NCI-H526 (cell line): Measurements from ENCODE around the gene OPN1MW3.
"Not testable (repeated sequence)": the region's sequence is repeated elsewhere in the genome, so short reads cannot be mapped to it uniquely, and the experiment has no call there.

Experiments
- DNase-seq, 2 experiments: peaks; one replicate each; lab custom pipeline; 2025; lab: John Stamatoyannopoulos, UW

OPN1MW3 gene

GRCh38 chrX:154257282-154257681, at the start of gene OPN1MW3:
Gene OPN1MW3 (plus strand): TSS chrX:154257582. CDS start chrX:154257620, 38 bp downstream.
- DNase-seq: not testable (repeated sequence)

GRCh38 chrX:154209670-154210418, 47.5 kb upstream of the OPN1MW3 start:
- not testable (repeated sequence) for DNase-seq

- not testable (repeated sequence) for DNase-seq
Observed at GRCh38 chrX:154211057-154211456, 46.3 kb upstream of the OPN1MW3 start.

DNA sequence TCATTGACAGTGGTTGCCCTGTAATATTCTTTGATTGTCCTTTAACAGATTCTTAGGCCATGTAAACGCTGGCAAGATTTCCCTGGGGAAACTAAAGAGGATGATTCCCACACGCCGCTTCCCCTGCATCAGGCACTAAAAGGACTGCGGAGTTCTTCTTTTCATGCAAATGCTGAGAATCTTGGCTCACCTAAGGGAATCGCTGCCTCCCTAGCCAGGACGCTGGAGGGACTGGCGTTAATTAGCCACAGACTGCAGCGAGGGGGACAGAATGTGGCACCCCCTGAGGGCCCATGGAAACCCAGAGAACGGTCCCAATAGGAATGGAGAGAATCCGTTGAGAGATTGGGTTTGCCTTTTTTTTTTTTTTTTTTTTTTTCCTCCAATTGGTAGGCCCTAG, 45.9 kb upstream of the OPN1MW3 start:
- DNase-seq: not testable (repeated sequence)

DNA sequence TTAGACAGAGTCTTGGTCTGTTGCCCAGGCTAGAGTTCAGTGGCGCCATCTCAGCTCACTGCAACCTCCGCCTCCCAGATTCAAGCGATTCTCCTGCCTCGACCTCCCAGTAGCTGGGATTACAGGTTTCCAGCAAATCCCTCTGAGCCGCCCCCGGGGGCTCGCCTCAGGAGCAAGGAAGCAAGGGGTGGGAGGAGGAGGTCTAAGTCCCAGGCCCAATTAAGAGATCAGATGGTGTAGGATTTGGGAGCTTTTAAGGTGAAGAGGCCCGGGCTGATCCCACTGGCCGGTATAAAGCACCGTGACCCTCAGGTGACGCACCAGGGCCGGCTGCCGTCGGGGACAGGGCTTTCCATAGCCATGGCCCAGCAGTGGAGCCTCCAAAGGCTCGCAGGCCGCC, 37.9 kb upstream of the OPN1MW3 start, which contains the start of gene OPN1MW2:
Gene OPN1MW2, plus strand, starts transcription at position 301 of the 400 bp plus-strand sequence. Its CDS starts 60 bp downstream, at position 361.
- DNase-seq: not testable (repeated sequence)

GRCh38 chrX:154225292-154225691, 32.1 kb upstream of the OPN1MW3 start:
- DNase-seq: not testable (repeated sequence)

DNA sequence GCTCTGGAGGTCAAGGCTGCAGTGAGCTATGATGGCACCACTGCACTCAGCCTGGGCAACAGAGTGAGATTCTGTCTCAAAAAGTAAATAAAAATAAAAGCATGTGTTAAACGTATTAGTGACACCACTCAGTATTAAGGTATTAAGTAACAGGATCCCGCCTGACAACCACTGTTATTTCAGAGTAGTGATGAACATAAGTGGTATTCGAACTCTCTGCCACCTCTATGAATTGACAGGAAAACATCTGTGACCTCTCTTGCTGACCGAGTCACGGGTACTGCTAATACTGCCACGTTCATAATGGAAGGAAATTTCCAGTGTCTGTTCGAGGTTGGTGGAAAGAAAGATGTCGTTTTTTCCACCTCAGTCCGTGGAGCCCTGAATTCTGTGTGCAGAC, 30.7 kb upstream of the OPN1MW3 start:
- not testable (repeated sequence) for DNase-seq

DNA sequence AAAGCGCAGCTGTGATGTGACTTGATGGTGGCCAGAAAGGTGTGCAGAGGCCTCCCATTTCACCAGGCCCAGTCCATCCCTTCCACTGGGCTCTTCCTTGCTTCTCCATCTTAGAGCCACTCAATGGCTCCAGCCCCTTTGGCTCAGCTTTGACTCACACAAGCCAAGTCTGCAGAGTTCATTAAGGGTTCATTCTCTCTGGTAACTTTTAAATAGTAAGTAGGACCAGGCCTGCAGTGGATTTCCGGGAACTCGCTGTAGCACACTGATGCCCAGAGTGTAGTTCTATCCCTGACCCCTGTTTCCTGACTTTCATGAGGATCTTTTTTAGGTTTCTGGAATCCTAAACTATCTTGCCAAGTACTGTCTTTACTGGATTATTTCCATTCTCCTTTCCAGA, 25.9 kb upstream of the OPN1MW3 start:
- DNase-seq: not testable (repeated sequence)

DNA sequence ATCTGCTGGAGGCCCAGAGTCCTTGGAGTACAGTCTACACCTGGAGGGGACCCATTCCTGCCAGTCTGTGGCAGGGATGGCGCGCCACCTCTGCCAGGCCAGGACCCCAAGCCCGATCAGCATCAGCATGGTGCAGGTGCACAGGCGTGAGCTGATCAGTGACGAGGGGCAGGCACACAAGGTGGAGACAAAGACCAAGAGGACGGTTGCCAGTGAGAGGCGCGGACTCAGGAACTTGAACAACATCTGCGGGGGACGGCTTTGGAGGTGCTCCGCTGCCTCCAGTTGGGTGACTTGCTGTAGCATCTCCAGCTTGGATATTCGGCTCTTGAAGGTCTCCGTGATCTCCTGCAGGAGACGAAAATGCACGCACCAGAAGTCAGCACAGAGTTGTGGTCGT, 23.8 kb upstream of the OPN1MW3 start:
- DNase-seq: not testable (repeated sequence)

DNA sequence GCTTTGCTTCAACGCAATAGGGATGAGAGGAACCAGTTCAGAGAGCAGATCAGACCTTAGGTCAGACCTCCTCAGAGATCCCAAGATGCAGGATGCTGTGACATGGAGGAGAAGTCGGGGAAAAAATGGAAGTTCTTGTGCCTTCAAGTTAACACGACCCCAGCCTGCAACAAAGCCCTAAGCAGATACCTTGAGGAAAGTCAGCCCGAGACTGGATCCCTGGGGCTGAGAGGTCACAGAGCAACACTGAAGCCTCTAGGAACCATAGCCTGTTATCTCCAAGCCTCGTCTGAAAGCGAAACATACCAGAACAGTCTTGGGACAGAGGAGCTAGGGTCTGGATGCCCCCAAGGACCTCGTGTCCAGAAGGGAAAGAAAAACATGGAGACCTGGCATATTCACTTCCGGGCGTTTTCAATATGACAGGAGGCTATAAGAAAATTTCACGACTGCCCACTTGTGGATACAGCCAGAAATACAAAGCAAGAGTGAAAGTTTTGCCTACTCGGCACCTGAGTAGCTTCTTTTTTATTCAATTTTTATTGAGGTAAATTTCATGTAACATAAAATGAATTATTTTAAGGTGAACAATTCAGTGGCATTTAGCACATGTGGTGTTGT, 18.3 kb upstream of the OPN1MW3 start:
- not testable (repeated sequence) for DNase-seq

DNA sequence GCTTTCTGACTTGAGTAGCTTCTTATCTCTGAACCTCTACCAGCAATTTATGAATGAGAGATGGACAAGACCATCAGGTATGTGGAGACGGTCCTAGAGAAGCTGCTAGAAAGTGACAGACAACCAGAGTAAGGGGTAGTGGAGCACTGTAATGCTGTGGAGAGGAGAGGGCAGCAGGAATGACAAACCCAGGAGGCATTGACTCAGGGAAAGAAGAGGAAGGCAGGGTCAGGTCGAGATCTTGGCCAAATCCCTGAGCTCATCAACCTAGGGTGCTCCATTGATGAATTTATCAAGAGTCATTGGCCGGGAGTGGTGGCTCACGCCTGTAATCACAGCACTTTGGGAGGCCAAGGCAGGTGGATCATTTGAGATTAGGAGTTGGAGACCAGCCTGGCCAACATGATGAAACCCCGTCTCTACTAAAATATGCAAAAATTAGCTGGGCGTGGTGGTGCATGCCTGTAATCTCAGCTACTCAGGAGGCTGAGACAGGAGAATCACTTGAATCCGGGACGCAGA, 17.3 kb upstream of the OPN1MW3 start:
- DNase-seq: not testable (repeated sequence)

GRCh38 chrX:154247377-154248045, 9.9 kb upstream of the OPN1MW3 start:
- DNase-seq: not testable (repeated sequence)

GRCh38 chrX:154248076-154248475, 9.3 kb upstream of the OPN1MW3 start:
- not testable (repeated sequence) for DNase-seq

GRCh38 chrX:154258711-154259110, 1.3 kb downstream of the OPN1MW3 start:
- not testable (repeated sequence) for DNase-seq

GRCh38 chrX:154263072-154263471, 5.7 kb downstream of the OPN1MW3 start:
- not testable (repeated sequence) for DNase-seq

DNA sequence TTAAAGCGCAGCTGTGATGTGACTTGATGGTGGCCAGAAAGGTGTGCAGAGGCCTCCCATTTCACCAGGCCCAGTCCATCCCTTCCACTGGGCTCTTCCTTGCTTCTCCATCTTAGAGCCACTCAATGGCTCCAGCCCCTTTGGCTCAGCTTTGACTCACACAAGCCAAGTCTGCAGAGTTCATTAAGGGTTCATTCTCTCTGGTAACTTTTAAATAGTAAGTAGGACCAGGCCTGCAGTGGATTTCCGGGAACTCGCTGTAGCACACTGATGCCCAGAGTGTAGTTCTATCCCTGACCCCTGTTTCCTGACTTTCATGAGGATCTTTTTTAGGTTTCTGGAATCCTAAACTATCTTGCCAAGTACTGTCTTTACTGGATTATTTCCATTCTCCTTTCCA, 11.9 kb downstream of the OPN1MW3 start:
- DNase-seq: not testable (repeated sequence)

- not testable (repeated sequence) for DNase-seq
Observed at GRCh38 chrX:154284489-154285338, 27.3 kb downstream of the OPN1MW3 start.

DNA sequence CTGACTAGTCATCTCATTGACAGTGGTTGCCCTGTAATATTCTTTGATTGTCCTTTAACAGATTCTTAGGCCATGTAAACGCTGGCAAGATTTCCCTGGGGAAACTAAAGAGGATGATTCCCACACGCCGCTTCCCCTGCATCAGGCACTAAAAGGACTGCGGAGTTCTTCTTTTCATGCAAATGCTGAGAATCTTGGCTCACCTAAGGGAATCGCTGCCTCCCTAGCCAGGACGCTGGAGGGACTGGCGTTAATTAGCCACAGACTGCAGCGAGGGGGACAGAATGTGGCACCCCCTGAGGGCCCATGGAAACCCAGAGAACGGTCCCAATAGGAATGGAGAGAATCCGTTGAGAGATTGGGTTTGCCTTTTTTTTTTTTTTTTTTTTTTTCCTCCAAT, 29.0 kb downstream of the OPN1MW3 start:
- not testable (repeated sequence) for DNase-seq

GRCh38 chrX:154294791-154295574, 37.6 kb downstream of the OPN1MW3 start, which contains the start of gene TEX28:
Gene TEX28 (minus strand): TSS chrX:154295124. CDS start chrX:154292117, 3,007 bp downstream.
- no peak for DNase-seq

- DNase-seq: no peak
Observed at GRCh38 chrX:154295664-154296310, 38.4 kb downstream of the OPN1MW3 start, which contains the start of gene TKTL1. Gene TKTL1 (plus strand): TSS chrX:154295795. CDS start chrX:154295860, 65 bp downstream.
